Caco-2 (cell line): ENCODE measurements around the gene TRIM15. TPM values are rescaled to one million over a fixed set of nuclear protein-coding genes. Genes with fewer than 3 reads are reported as not detected.

Experiments used
- BruUV-seq: library from RNA; stranded (reverse); fragments of 400-500 nt; replicated peaks from 2 replicates; lab custom pipeline; 2021; lab: Mats Ljungman, UMichigan
- CTCF ChIA-PET: fragments of 300-600 bp; sonication (Branson Sonifier 250); formaldehyde crosslinking; loops from one replicate; lab custom pipeline; 2022; ENCODE audit warnings: antibody characterized with exemption; lab: Charles Lee
- POLR2A ChIA-PET: fragments of 300-600 bp; sonication (Branson Sonifier 250); formaldehyde crosslinking; loops from one replicate; lab custom pipeline; 2022; ENCODE audit warnings: antibody characterized with exemption; lab: Charles Lee
- DNase-seq, 2 experiments: peaks; one replicate each; pipeline versions ENCODE4 v3.0.0 to v3.0.0-alpha.2; 2020 to 2022
- H3K27me3 ChIP-seq: replicated peaks from 2 replicates; pipeline ENCODE4 v1.6.0; 2011; ENCODE audit warnings: low read length; ENCODE audit not compliant: control insufficient read depth, insufficient read depth
- H3K36me3 ChIP-seq: 2 replicates; pipeline ENCODE4 v1.5.1; 2011; ENCODE audit warnings: low read length; ENCODE audit not compliant: control insufficient read depth, insufficient read depth
- H3K4me1 ChIP-seq: fragments of 250-450 bp; sonication (Bioruptor Pico); 2 replicates; pipeline ENCODE4 v1.5.1; 2020; ENCODE audit warnings: mild to moderate bottlenecking
- H3K4me3 ChIP-seq: 2 replicates; pipeline ENCODE4 v1.5.1; 2011; ENCODE audit warnings: low read depth, mild to moderate bottlenecking, control low read depth, low read length
- H3K9me3 ChIP-seq: fragments of 250-450 bp; sonication (Bioruptor Pico); 2 replicates; pipeline ENCODE4 v1.5.1; 2020; ENCODE audit warnings: mild to moderate bottlenecking, moderate library complexity
- H3K27ac Mint-ChIP-seq: one replicate; pipeline ENCODE4 v1.8.0; 2022; ENCODE audit warnings: mixed read lengths; ENCODE audit not compliant: unreplicated experiment
- H3K27me3 Mint-ChIP-seq: one replicate; pipeline ENCODE4 v1.8.0; 2022; ENCODE audit warnings: mixed read lengths; ENCODE audit not compliant: insufficient read depth, unreplicated experiment
- H3K36me3 Mint-ChIP-seq: one replicate; pipeline ENCODE4 v1.8.0; 2022; ENCODE audit warnings: mild to moderate bottlenecking, mixed read lengths; ENCODE audit not compliant: insufficient read depth, unreplicated experiment
- H3K4me1 Mint-ChIP-seq: one replicate; pipeline ENCODE4 v1.8.0; 2022; ENCODE audit warnings: low read depth, mixed read lengths; ENCODE audit not compliant: unreplicated experiment
- H3K4me3 Mint-ChIP-seq: one replicate; pipeline ENCODE4 v1.8.0; 2022; ENCODE audit warnings: mild to moderate bottlenecking, moderate library complexity, mixed read lengths; ENCODE audit not compliant: unreplicated experiment
- H3K9me3 Mint-ChIP-seq: one replicate; pipeline ENCODE4 v1.8.0; 2022; ENCODE audit warnings: mixed read lengths; ENCODE audit not compliant: unreplicated experiment
- intact Hi-C: fragments of 100-400 bp; cut with micrococcal nuclease; formaldehyde crosslinking; loops from one replicate; pipeline ENCODE4 v1.10.0; 2022; ENCODE audit not compliant: unreplicated experiment
- total RNA-seq: library from RNA; stranded (reverse); gene quantifications from 2 replicates; pipeline ENCODE4 v1.2.3, GENCODE V29; 2022
- TF ChIP-seq, protein P1 (sequence below), 2 experiments: fragments of 200-600 bp in 1 of 2; IDR thresholded peaks; 1 replicate in 1 of 2; 2 replicates in 1 of 2; pipeline versions ENCODE4 v1.5.1 to v1.8.0; 2011 to 2022; ENCODE audit warnings: antibody characterized with exemption in 1 of 2, control low read depth in 1 of 2, inconsistent platforms in 1 of 2, low read depth in 1 of 2, low read length in 1 of 2, mild to moderate bottlenecking in 1 of 2, moderate library complexity in 1 of 2; ENCODE audit not compliant: insufficient read depth in 1 of 2, severe bottlenecking in 1 of 2, unreplicated experiment in 1 of 2

TRIM15 gene
- total RNA-seq, 1 experiment from 2014 or later, result 6.9 TPM

DNA sequence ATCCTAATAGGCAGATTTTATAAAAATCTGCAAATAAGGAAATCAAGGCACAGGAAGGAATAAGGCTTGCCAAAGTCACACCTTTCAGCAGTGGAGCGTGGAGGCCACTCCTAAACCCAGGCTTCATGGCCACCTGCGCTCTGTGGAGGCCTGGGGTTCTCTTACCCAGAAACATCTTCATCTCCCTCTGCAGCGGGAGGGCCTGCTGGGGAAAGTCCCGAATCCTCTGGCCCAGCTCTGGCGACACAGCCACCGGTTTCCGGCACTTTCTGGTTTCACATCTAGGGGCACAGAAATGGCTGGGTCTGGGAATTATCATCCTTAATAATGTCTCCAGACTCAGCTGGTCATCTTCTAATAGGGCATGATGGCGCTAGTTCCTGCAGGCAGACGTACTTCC is 6.6 kb upstream of the TRIM15 start:
- CTCF ChIA-PET, result no interaction called here
- no peak overlapping the region for H3K27ac Mint-ChIP-seq
- Histone ChIP-seq H3K4me3 (no peak overlapping the region), H3K4me1 (no peaks in the 10 kb centered on the region; the same call in 1 of the 2 replicates), H3K36me3 (no peaks in the 10 kb centered on the region), H3K9me3 (no peaks in the 10 kb centered on the region), H3K27me3 (no peaks in the 10 kb centered on the region)
- no peaks in the 10 kb centered on the region for H3K9me3 Mint-ChIP-seq
- no TSS peak for BruUV-seq
- POLR2A ChIA-PET, result no interaction called here
- intact Hi-C loops, result no loop called here
- DNase-seq, result no peak
- no peaks in the 10 kb centered on the region for H3K27me3 Mint-ChIP-seq
- TF ChIP-seq, protein P1, sequence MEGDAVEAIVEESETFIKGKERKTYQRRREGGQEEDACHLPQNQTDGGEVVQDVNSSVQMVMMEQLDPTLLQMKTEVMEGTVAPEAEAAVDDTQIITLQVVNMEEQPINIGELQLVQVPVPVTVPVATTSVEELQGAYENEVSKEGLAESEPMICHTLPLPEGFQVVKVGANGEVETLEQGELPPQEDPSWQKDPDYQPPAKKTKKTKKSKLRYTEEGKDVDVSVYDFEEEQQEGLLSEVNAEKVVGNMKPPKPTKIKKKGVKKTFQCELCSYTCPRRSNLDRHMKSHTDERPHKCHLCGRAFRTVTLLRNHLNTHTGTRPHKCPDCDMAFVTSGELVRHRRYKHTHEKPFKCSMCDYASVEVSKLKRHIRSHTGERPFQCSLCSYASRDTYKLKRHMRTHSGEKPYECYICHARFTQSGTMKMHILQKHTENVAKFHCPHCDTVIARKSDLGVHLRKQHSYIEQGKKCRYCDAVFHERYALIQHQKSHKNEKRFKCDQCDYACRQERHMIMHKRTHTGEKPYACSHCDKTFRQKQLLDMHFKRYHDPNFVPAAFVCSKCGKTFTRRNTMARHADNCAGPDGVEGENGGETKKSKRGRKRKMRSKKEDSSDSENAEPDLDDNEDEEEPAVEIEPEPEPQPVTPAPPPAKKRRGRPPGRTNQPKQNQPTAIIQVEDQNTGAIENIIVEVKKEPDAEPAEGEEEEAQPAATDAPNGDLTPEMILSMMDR (IDR thresholded peaks at IDR 0.05; ENCODE audit: insufficient read depth in 1 of 2, low read depth in 1 of 2, low read length in 1 of 2, severe bottlenecking in 1 of 2, unreplicated experiment in 1 of 2), result no peak
- no peaks in the 10 kb centered on the region for H3K4me1 Mint-ChIP-seq
- H3K4me3 Mint-ChIP-seq, result no peak overlapping the region
- no peaks in the 10 kb centered on the region for H3K36me3 Mint-ChIP-seq

DNA sequence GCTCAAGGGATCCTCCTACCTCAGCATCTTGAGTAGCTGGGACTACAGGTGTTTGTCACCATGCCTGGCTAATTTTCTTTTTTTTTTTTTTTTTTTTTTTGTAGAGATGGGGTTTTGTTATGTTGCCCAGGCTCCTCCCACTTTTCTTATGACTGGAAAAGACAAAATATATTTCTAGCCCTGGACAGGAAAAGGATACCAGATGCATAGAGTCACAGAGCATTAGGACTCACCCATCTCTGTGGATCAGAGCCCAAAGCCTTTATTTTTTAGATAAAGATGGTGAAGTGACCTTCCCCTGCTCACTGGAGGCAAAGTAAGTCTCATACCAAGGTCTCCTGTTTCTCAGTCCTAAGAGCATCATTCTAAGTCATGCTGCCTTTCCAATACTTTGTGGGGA is 5.8 kb upstream of the TRIM15 start:
- Mint-ChIP-seq H3K4me3 (no peak overlapping the region), H3K36me3 (no peaks in the 10 kb centered on the region), H3K4me1 (peaks cover 7% of the 10 kb centered on the region), H3K27ac (no peak overlapping the region), H3K9me3 (no peaks in the 10 kb centered on the region), H3K27me3 (no peaks in the 10 kb centered on the region)
- intact Hi-C loops, result no loop called here
- no peak for DNase-seq
- TF ChIP-seq, protein P1 (IDR thresholded peaks at IDR 0.05; ENCODE audit: insufficient read depth in 1 of 2, low read depth in 1 of 2, low read length in 1 of 2, severe bottlenecking in 1 of 2, unreplicated experiment in 1 of 2), result no peak
- BruUV-seq, result no TSS peak
- CTCF ChIA-PET, result no interaction called here
- Histone ChIP-seq H3K4me1 (no peaks in the 10 kb centered on the region; the same call in 1 of the 2 replicates), H3K4me3 (no peak overlapping the region), H3K9me3 (no peaks in the 10 kb centered on the region), H3K36me3 (no peaks in the 10 kb centered on the region), H3K27me3 (no peaks in the 10 kb centered on the region)
- POLR2A ChIA-PET, result no interaction called here

DNA sequence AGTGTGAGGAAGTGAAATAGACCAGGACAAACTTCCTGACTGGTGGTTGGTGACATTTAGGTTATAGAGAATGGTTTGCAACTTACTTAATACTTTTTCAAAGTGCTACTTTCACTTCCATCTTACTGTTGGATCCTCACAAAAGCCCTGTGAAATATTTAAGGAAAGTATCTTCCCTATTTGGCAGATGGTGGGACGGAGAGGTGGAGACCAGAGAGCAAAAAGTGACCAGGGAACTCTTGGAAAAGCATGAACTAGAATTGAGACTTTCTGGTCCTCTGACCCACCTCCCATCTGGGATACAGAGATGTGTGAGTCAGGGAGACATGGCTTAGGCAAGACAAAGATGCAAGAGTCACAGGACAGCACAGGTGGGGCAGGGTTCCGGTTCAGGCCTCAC is 5.3 kb upstream of the TRIM15 start:
- TF ChIP-seq, protein P1 (IDR thresholded peaks at IDR 0.05; ENCODE audit: insufficient read depth in 1 of 2, low read depth in 1 of 2, low read length in 1 of 2, severe bottlenecking in 1 of 2, unreplicated experiment in 1 of 2), result no peak
- Histone ChIP-seq H3K9me3 (no peaks in the 10 kb centered on the region), H3K4me3 (no peak overlapping the region), H3K36me3 (no peaks in the 10 kb centered on the region), H3K4me1 (no peaks in the 10 kb centered on the region; the same call in 1 of the 2 replicates), H3K27me3 (no peaks in the 10 kb centered on the region)
- ChIA-PET CTCF (no interaction called here), POLR2A (no interaction called here)
- Mint-ChIP-seq H3K27me3 (no peaks in the 10 kb centered on the region), H3K4me3 (no peak overlapping the region), H3K4me1 (peaks cover 7% of the 10 kb centered on the region), H3K36me3 (no peaks in the 10 kb centered on the region), H3K9me3 (no peaks in the 10 kb centered on the region), H3K27ac (no peak overlapping the region)
- no TSS peak for BruUV-seq
- intact Hi-C loops, result no loop called here
- DNase-seq, result no peak
